ENCODE data around the gene SLC7A6.

Gene SLC7A6

GRCh38 chr16:68251832-68252231 is 12.5 kb upstream of the SLC7A6 start:
- no peak overlapping the region for H3K4me3 ChIP-seq (ENCODE audit: low read length)
- H3K9me3 ChIP-seq (ENCODE audit: insufficient read depth, low read length) = no peaks in the 10 kb centered on the region
- no peaks in the 10 kb centered on the region for H4K20me1 ChIP-seq (ENCODE audit: insufficient read depth, low read length)
- TF ChIP-seq EZH2phosphoT487 (IDR thresholded peaks at IDR 0.05; ENCODE audit: low read depth) = no peak
- TF ChIP-seq, protein P1, sequence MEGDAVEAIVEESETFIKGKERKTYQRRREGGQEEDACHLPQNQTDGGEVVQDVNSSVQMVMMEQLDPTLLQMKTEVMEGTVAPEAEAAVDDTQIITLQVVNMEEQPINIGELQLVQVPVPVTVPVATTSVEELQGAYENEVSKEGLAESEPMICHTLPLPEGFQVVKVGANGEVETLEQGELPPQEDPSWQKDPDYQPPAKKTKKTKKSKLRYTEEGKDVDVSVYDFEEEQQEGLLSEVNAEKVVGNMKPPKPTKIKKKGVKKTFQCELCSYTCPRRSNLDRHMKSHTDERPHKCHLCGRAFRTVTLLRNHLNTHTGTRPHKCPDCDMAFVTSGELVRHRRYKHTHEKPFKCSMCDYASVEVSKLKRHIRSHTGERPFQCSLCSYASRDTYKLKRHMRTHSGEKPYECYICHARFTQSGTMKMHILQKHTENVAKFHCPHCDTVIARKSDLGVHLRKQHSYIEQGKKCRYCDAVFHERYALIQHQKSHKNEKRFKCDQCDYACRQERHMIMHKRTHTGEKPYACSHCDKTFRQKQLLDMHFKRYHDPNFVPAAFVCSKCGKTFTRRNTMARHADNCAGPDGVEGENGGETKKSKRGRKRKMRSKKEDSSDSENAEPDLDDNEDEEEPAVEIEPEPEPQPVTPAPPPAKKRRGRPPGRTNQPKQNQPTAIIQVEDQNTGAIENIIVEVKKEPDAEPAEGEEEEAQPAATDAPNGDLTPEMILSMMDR (IDR thresholded peaks at IDR 0.05; ENCODE audit: low read depth, low read length) = no peak
- no peaks in the 10 kb centered on the region for H3K4me1 ChIP-seq (ENCODE audit: low read length)
- no peaks in the 10 kb centered on the region for H3K27me3 ChIP-seq (ENCODE audit: low read depth, low read length)
- no peak overlapping the region for H3K27ac ChIP-seq (ENCODE audit: low read length)
- H3K9ac ChIP-seq (ENCODE audit: low read length) = no peak overlapping the region
- no peak overlapping the region for H2AFZ ChIP-seq (ENCODE audit: low read depth, low read length)
- H3K36me3 ChIP-seq (replicated peaks; ENCODE audit: low read depth, low read length) = no peaks in the 10 kb centered on the region
- H3K79me2 ChIP-seq (ENCODE audit: low read length) = no peaks in the 10 kb centered on the region
- H3K4me2 ChIP-seq (ENCODE audit: low read length) = no peak overlapping the region

- no peak overlapping the region for H3K4me2 ChIP-seq (ENCODE audit: low read length)
Measured at GRCh38 chr16:68252383-68252782, 11.9 kb upstream of the SLC7A6 start.

GRCh38 chr16:68253721-68254120 is 10.6 kb upstream of the SLC7A6 start:
- no peak overlapping the region for H3K4me2 ChIP-seq (ENCODE audit: low read length)

More at GRCh38 chr16:68252383-68252782, 11.9 kb upstream of the SLC7A6 start:
- no peak overlapping the region for H3K9ac ChIP-seq (ENCODE audit: low read length)
- no peak overlapping the region for H2AFZ ChIP-seq (ENCODE audit: low read depth, low read length)
- H4K20me1 ChIP-seq (ENCODE audit: insufficient read depth, low read length) = no peaks in the 10 kb centered on the region
- TF ChIP-seq, protein P1 (IDR thresholded peaks at IDR 0.05; ENCODE audit: low read depth, low read length) = no peak
- TF ChIP-seq EZH2phosphoT487 (IDR thresholded peaks at IDR 0.05; ENCODE audit: low read depth) = no peak
- no peaks in the 10 kb centered on the region for H3K9me3 ChIP-seq (ENCODE audit: insufficient read depth, low read length)
- no peaks in the 10 kb centered on the region for H3K79me2 ChIP-seq (ENCODE audit: low read length)
- no peaks in the 10 kb centered on the region for H3K27me3 ChIP-seq (ENCODE audit: low read depth, low read length)
- no peak overlapping the region for H3K27ac ChIP-seq (ENCODE audit: low read length)
- H3K4me3 ChIP-seq (ENCODE audit: low read length) = no peak overlapping the region
- H3K36me3 ChIP-seq (replicated peaks; ENCODE audit: low read depth, low read length) = no peaks in the 10 kb centered on the region
- no peaks in the 10 kb centered on the region for H3K4me1 ChIP-seq (ENCODE audit: low read length)

GRCh38 chr16:68255712-68256111 is 8.6 kb upstream of the SLC7A6 start:
- no peaks in the 10 kb centered on the region for H3K79me2 ChIP-seq (ENCODE audit: low read length)
- no peaks in the 10 kb centered on the region for H3K4me1 ChIP-seq (ENCODE audit: low read length)
- no peak overlapping the region for H3K27ac ChIP-seq (ENCODE audit: low read length)
- TF ChIP-seq, protein P1 (IDR thresholded peaks at IDR 0.05; ENCODE audit: low read depth, low read length) = no peak
- no peak for TF ChIP-seq EZH2phosphoT487 (IDR thresholded peaks at IDR 0.05; ENCODE audit: low read depth)
- no peaks in the 10 kb centered on the region for H4K20me1 ChIP-seq (ENCODE audit: insufficient read depth, low read length)
- no peaks in the 10 kb centered on the region for H3K27me3 ChIP-seq (ENCODE audit: low read depth, low read length)
- no peaks in the 10 kb centered on the region for H3K9me3 ChIP-seq (ENCODE audit: insufficient read depth, low read length)
- H2AFZ ChIP-seq (ENCODE audit: low read depth, low read length) = no peak overlapping the region
- no peak overlapping the region for H3K9ac ChIP-seq (ENCODE audit: low read length)
- no peak overlapping the region for H3K4me3 ChIP-seq (ENCODE audit: low read length)
- H3K4me2 ChIP-seq (ENCODE audit: low read length) = no peak overlapping the region
- no peaks in the 10 kb centered on the region for H3K36me3 ChIP-seq (replicated peaks; ENCODE audit: low read depth, low read length)

More at GRCh38 chr16:68253721-68254120, 10.6 kb upstream of the SLC7A6 start:
- H3K79me2 ChIP-seq (ENCODE audit: low read length) = no peaks in the 10 kb centered on the region
- H4K20me1 ChIP-seq (ENCODE audit: insufficient read depth, low read length) = no peaks in the 10 kb centered on the region
- H3K36me3 ChIP-seq (replicated peaks; ENCODE audit: low read depth, low read length) = no peaks in the 10 kb centered on the region
- no peak for TF ChIP-seq EZH2phosphoT487 (IDR thresholded peaks at IDR 0.05; ENCODE audit: low read depth)
- TF ChIP-seq, protein P1 (IDR thresholded peaks at IDR 0.05; ENCODE audit: low read depth, low read length) = no peak
- H3K4me3 ChIP-seq (ENCODE audit: low read length) = no peak overlapping the region
- H3K9ac ChIP-seq (ENCODE audit: low read length) = no peak overlapping the region
- H3K27ac ChIP-seq (ENCODE audit: low read length) = no peak overlapping the region
- no peak overlapping the region for H2AFZ ChIP-seq (ENCODE audit: low read depth, low read length)
- H3K4me1 ChIP-seq (ENCODE audit: low read length) = no peaks in the 10 kb centered on the region
- no peaks in the 10 kb centered on the region for H3K9me3 ChIP-seq (ENCODE audit: insufficient read depth, low read length)
- H3K27me3 ChIP-seq (ENCODE audit: low read depth, low read length) = no peaks in the 10 kb centered on the region
